A673 (cell line): Measurements from ENCODE around the gene TMEM50A.

ENCODE experiments used
- CTCF ChIP-seq: fragments of 300-800, 200-600 bp; sonication (generic); conservative IDR thresholded peaks from 2 replicates; pipeline ENCODE4 v1.5.1; 2017; ENCODE audit warnings: low read depth, mild to moderate bottlenecking, antibody characterized with exemption, low read length, moderate library complexity, mixed read lengths
- EZH2 ChIP-seq: fragments of 200-600 bp; sonication (generic); IDR thresholded peaks from 2 replicates; pipeline ENCODE4 v1.6.1; 2017; ENCODE audit warnings: borderline replicate concordance, low read depth, mild to moderate bottlenecking, mixed read lengths, antibody characterized with exemption, low read length; ENCODE audit not compliant: poor library complexity, severe bottlenecking

- no peak for TF ChIP-seq CTCF
- TF ChIP-seq EZH2, result no peak
These were observed at the start of gene TMEM50A for GRCh38 chr1:25338188-25338981.
